GM10847 (cell line): ENCODE measurements around the gene CPNE4.

Experiments
- POLR2A ChIP-seq: IDR thresholded peaks from 2 replicates; pipeline ENCODE4 v1.6.1; 2011; ENCODE audit not compliant: insufficient read length; ENCODE audit errors: extremely low read depth

CPNE4 gene

DNA sequence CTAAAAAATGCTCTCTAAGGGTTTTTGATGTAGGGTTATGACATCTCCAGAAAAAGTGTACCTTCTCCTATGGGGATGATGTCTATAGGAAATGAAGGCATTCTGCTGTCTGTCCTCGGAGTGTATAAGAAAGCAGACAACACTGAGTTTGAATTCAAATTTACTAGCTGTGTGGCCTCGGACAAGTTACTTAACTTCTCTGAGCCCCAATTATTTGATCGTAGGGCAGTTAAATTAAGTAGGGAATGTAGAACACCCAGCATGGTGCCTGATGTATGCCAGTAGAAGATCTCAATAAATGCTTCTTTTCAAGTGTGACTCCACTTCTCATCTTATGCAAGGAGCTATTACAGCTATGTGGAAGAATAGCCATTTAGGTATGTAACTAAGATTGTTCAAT is 184.6 kb downstream of the CPNE4 start:
- TF ChIP-seq POLR2A = no peak

DNA sequence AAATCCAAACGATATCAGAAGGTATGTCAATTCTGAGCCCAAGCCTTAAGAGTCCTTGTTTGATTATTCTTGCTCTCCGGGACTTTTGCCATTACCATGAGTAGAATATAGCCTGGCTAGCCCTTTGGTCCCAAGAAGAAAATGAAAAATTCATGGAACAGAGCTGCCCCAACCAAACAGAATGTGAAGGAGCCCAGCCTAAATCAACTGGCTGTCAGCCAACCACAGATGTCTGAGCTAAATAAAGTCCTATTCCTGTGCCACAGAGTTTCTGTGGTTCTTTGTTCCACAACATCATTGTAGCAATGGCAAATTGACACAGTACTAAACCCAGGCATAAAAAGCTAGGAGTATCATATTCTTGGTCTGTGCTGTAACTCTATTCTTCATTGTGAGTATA is 185.2 kb downstream of the CPNE4 start:
- TF ChIP-seq POLR2A = no peak

DNA sequence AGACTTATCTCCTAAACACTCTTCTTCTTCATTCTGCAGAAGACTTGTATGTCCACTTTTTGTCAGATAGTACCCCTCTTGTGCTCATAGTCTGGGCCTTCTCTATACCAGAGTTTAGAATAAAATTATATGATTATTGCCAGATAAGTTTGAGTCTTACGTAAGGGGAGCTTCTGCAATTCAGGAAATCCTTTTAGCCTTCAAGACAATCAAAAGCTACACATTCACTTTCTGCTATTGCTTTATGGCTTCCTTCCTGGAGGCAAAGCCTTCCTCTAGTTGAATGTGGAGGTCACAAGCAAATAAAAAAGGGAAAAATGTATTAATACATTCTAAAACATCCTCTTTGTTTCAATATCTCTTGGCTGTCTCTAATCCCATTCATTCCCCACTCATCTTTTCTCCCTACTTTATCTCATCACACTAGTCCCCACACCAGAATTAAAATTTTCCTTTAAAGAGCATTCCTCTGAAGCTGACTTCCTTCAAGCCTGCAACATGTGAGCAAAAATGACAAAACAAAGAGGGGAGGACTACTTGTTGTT is 186.8 kb downstream of the CPNE4 start:
- TF ChIP-seq POLR2A = no peak

DNA sequence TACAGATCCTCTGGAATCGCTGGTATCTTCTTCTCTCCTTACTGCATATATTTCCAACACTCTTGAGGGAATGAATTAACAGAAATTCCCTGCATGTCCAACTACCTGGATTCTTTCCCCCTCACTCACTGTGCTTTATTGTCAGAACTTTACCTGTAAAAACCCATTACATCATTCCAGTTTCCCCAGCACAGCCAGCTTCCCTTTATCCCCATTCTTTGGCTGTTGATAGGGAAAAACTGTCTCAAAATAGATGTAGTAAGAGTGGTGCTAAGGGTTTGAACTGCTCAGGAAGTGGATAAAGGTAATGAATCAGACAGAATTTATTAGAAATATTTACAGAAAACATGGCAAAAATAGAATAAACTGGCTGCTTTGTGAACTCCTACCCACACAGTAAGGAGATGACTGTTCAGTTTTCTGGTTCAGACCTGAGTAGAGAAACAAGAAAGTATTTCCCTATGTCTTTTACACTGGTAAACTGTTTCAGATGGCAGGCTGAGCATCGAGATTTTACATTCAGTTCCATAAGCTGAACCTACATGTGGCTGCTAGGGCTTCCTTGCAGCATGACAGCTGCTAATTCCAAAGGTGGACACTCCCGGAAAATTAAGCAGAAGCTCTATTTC is 188.4 kb downstream of the CPNE4 start:
- no peak for TF ChIP-seq POLR2A

DNA sequence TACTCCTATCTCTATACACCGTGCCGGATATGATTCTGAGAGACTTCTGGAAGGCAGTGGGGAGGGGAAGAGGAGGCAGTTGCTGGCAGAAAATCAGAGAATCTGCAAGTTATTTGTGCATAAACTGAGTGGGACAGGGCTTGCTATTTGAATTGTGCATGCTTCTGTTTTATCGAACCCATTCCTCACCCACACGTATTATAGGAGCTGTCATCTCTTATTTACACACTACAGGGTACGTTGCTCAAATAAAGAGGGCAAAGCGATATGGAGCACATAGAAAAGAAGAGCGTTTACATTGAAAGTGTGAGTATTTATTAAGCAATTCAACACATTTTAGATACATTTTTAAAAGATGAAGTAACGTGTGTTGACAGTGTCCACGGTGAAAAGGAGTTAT is 191.6 kb downstream of the CPNE4 start:
- no peak for TF ChIP-seq POLR2A

DNA sequence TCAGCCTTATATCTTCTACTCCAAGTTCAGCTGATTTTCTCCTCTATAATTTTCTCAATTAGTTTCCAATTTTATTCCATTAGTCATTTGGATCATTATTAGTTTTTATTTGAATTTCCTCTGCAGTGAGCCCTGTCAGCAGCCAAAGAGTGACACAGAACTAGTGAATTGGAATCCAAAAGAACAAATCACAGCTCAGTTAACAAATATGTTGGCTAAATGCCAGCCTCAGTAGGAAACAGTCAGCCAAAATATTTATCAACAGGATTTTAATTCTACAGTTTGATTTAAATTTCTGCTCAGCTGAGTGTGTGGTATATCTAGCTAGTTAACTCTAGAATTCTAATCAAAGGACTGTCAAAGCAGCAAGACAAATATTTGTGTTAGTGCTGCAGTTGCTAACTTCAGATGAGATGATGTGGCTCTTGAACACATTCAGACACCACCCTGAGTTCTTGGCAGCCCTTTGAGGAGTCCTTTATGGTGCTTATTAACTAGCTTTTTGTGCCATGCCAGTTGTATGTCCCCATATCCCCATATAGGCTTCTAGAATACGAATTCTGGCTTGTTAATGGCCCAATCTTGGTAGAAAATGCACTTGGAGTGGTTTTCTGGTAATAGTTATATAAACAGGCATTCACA is 194.5 kb downstream of the CPNE4 start:
- no peak for TF ChIP-seq POLR2A

DNA sequence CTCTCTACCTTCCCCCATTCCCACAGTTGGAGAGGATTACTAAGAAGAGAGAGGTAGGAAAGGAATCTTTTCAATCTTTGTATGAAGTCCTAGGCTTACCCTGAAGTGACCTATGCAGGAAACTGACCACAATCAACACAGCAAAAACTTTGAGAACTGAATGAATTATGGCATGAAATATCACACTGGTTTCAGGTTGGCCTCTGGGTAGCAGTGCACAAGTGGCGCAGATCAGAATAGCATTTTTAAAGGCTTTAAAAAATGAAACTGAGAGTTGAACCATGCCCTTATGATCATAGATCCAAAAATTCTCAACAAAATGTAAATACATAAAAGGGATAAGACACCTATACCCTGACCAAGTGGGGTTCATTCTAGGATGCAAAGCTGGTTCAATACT is 198.9 kb downstream of the CPNE4 start:
- no peak for TF ChIP-seq POLR2A

DNA sequence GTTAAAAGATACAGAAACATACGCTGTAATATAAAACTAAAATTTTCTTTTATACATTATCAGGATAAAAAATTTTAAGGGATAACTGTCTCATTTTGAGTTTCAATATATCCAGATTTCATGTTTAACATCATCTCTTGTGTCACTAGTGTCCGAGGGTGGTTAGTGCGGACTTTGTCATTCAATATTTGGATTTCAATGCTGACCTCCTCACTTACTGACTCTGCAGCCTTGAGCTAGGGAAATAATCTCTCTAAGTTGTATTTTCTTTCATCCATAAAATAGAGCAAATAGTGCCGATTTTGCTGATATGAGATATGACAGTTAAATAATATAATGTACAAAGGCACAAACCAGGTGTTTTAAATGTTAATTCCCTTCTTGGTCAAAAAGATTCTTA is 203.2 kb downstream of the CPNE4 start:
- TF ChIP-seq POLR2A = no peak

DNA sequence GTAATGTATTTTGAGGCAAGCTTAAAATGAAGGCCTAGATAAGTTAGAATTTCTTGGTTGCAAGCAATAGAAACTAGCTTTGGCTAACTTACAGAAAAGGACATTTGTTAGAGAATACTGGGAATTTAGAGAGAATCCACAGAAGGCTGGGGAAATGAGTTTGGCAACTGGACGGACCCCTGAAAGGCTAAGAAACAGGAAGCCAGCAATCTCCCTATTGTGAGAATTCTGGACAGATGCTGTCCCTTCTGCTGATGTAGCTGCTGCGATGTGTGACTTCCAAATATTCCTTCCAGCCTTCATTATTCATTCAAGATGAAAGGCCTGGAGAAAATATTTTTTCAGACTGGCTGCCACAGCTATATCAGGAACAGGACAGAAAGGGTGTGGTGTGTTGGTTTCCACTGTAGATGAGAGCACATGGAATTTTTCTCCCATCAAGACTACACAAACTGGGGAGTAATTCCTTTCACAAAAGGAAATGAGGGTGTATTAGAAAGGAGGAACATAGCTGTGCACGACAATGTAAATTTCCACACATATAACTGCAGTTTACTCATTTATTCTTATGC is 213.5 kb downstream of the CPNE4 start:
- TF ChIP-seq POLR2A = no peak

DNA sequence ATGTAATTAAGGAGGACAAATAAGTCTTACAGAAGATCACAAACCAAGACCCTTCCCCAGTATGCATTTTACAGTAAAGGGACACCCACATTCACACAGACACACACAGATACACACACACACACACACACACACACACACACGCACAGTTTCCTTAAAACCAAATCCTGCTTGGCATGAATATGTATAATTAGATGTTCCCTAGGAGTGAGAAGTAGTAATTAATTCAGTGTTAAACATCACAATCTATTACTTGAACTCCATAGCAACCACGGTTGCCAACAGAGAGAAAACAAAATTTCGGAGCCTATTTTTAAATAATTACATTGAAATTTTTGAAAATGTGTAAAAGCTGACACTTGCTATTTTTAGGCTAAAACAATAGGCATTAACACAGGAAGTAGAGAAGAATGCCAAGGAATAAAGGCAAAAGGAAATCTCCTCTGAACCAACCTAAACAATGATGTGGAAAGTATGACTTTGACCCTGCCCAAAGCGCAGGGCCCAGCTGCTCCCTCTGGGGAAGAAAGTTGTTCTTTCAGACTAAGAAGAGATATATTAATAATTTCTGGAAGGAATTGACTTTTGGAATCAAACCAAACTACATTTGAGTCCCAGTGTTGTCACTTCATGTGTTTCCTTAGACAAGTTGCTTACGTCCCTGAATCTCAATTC is 215.3 kb downstream of the CPNE4 start:
- no peak for TF ChIP-seq POLR2A

DNA sequence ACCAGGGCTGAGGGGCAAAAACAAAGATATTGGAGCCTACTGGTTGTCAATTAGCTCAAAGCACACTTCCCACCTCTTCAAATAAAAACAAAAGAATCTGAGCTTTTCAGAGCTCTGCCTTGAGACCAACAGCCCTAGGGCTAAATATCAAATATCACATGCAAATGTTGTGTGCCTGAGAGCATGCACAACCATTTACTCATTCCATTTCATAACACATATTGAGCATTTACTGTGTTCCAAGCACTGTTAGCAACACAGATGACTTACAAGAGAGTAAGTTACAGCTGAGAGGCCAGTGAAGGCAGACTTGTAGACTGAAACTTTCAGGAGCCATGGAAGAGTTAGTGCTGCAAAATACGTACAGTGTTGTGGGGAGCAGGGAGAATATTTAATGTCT is 222.4 kb downstream of the CPNE4 start:
- no peak for TF ChIP-seq POLR2A

DNA sequence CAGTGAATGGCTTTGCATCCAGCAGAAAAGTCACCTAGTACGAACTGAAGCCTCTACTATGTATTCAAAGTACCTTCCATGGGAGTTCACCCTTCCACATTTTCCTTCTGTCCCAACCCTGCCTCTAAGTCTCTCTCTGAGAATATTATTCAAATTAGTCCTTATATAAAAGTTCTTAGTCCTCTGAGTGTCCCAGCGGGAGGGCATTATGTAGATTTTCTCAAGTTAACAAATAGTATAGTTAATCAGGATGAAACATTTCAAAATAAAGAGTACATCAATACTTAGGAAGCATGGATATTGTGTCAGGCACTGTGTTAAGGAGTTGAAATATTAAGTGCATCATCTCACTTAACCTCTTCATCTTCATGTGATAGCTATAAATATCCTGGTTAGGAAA is 223.3 kb downstream of the CPNE4 start:
- no peak for TF ChIP-seq POLR2A

DNA sequence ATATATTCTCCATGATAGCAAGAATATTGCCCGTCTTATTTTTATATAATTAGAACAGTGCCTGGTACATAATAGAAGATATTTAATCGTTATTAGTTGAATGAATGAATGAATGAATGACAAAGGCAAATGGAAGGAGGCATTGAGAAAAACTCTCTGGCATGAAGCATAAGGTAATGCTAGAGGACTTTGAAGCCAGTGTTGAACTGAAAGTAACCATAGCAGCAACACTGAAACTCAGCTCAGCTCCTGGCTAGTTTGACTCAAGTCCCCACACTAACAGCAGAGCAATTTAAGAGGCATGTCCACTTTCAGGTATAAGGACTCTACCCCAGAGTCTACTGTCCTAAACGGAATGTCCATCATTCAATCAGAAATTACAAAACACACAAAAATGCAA is 227.0 kb downstream of the CPNE4 start:
- TF ChIP-seq POLR2A = no peak

DNA sequence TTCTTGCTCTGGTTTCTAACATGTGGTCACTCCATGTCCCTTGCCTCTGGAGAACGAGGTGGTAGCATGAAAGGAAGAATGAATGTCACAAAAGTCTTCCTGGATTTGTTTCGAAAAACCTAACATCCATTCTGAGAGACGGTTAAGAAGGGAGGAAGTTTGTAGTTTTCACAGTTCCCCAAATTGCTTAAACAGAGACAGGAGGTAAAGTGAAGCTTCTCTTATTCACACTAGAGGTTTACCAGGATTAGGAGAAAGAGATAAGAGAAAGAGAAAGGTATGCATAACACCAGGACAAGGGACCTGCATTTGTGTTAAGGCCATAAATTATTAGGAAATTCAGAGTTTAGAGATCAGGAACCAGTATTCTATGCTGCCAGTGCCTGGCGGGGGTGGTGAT is 228.1 kb downstream of the CPNE4 start:
- TF ChIP-seq POLR2A = no peak

DNA sequence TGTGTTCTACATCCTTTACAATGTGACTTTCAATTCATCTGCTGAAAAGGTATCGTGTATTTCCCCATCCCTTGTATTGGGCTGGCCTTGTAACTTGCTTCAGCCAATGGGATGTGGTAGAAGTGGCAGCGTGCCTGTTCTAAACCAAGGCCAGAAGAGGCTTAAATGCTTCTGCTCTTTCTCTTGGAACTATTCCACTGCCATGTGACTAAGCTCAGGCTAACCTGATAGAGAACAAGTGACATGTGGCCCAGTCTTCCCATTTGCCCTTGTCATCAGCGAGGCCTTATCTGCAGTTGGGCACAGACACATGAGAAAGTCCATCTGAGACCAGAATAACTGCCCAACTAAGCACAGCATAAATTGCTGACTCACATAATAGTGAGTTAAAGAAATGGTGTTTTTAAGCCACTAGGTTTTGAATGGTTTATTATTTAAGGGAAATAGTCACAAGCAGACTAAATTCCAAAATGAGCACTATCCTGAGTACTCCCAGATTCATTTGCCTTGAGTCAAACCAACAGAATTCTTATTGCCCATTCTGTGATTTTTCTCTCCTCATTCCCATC is 230.2 kb downstream of the CPNE4 start:
- no peak for TF ChIP-seq POLR2A

DNA sequence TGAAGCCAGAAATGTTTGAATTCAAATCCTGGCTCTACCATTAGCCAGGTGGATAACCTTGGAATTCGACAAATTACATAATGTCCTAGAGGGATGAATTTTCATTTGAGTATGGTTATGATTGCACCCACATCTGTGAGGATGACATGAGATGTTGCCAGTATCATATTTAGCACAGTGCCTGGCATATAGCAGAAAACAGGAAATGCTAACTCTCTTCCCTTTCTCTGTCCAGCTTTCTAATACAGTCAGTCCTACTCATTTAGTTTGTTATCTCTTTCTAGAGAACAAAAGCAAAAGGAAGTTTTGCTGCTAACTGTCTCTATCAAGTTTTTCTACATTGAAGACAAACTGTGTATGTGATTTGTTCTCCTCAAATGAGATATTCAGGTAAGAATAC is 231.7 kb downstream of the CPNE4 start:
- no peak for TF ChIP-seq POLR2A
